Suprapubic skin (tissue), 4 donors: ENCODE results near the gene NPTXR. TPM values are rescaled to one million over a fixed set of nuclear protein-coding genes. Genes with fewer than 3 reads are reported as not detected.

ENCODE experiments used
- DNase-seq, 2 donors: peaks; one replicate each; pipeline ENCODE4 v3.0.0-alpha.2; 2019; ENCODE audit warnings: low spot score in 2 of 2
- H3K27ac ChIP-seq: fragments of 200-600 bp; sonication (generic); one replicate; pipeline ENCODE4 v1.5.1; 2019
- H3K27me3 ChIP-seq: fragments of 200-600 bp; sonication (generic); one replicate; pipeline ENCODE4 v1.5.1; 2019
- H3K36me3 ChIP-seq: fragments of 200-600 bp; sonication (generic); one replicate; pipeline ENCODE4 v1.5.1; 2019
- H3K4me1 ChIP-seq: fragments of 200-600 bp; sonication (generic); one replicate; pipeline ENCODE4 v1.5.1; 2019
- H3K4me3 ChIP-seq: fragments of 200-600 bp; sonication (generic); one replicate; pipeline ENCODE4 v1.5.1; 2019; ENCODE audit warnings: mild to moderate bottlenecking
- H3K9me3 ChIP-seq: fragments of 200-600 bp; sonication (generic); one replicate; pipeline ENCODE4 v1.5.1; 2019
- EP300 ChIP-seq: sonication (generic); formaldehyde crosslinking; IDR thresholded peaks from one replicate; pipeline ENCODE4 v1.6.1; 2017; ENCODE audit warnings: antibody characterized with exemption
- POLR2A ChIP-seq, 2 donors: fragments of 450-650 bp; IDR thresholded peaks; one replicate each; pipeline ENCODE4 v1.6.1; 2017; ENCODE audit warnings: antibody characterized with exemption in 2 of 2, mild to moderate bottlenecking in 2 of 2, moderate library complexity in 2 of 2
- POLR2AphosphoS5 ChIP-seq, 3 donors: sonication (generic); formaldehyde crosslinking; IDR thresholded peaks; one replicate each; pipeline ENCODE4 v1.6.1; 2017; ENCODE audit warnings: antibody characterized with exemption in 3 of 3
- WGBS: methylation state at CpG from one replicate; pipeline ENCODE4 v1.1.5; 2018; 5-methylcytosine and 5-hydroxymethylcytosine counted together
- total RNA-seq, 4 donors: library from RNA; depleted of rRNA; stranded (reverse); fragments of >200 nt; gene quantifications; one replicate each; pipeline ENCODE4 v1.1.0, GENCODE V29; 2016
- TF ChIP-seq, protein P1 (sequence below), 2 donors: fragments of 200-600 bp in 1 of 2; fragments of 450-650 bp in 1 of 2; sonication (generic) in 1 of 2; IDR thresholded peaks; one replicate each; pipeline ENCODE4 v1.5.1; 2016 to 2019; ENCODE audit warnings: antibody characterized with exemption in 2 of 2, mild to moderate bottlenecking in 1 of 2, moderate library complexity in 1 of 2

NPTXR gene
- total RNA-seq, 4 donors from 2014 or later = 1.0 to 2.4 (median 2.1) TPM

DNA sequence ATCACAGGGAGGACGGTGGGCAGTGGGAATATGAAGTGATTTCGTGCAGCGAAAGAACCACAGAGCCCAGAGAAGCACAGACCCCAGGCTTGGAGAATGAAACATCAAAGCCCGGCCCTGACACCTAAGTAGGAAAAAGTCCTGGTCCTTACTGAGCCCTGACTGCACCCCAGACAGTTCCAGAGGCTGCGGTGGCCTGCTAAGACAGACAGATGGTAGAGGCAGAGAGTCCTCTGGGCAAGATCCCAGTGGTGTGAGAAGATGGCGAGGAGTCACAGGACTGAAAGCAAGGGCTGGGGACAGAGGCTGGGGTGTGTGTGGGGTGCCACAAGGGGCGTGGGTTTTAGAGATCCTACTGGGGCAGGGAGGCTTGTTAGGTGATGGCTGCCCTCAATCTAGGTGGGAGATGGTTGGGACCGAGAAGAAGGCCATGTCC, 24.5 kb upstream of the NPTXR start:
- no peaks in the 10 kb centered on the region for H3K27me3 ChIP-seq
- DNase-seq = peak; percentile 41 to 43
- 88% methylated on average over 8 of the region's 8 CpGs for WGBS
- no peak for TF ChIP-seq EP300
- TF ChIP-seq, protein P1, sequence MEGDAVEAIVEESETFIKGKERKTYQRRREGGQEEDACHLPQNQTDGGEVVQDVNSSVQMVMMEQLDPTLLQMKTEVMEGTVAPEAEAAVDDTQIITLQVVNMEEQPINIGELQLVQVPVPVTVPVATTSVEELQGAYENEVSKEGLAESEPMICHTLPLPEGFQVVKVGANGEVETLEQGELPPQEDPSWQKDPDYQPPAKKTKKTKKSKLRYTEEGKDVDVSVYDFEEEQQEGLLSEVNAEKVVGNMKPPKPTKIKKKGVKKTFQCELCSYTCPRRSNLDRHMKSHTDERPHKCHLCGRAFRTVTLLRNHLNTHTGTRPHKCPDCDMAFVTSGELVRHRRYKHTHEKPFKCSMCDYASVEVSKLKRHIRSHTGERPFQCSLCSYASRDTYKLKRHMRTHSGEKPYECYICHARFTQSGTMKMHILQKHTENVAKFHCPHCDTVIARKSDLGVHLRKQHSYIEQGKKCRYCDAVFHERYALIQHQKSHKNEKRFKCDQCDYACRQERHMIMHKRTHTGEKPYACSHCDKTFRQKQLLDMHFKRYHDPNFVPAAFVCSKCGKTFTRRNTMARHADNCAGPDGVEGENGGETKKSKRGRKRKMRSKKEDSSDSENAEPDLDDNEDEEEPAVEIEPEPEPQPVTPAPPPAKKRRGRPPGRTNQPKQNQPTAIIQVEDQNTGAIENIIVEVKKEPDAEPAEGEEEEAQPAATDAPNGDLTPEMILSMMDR (IDR thresholded peaks at IDR 0.05) = no peak
- no peak for TF ChIP-seq POLR2AphosphoS5 (IDR thresholded peaks at IDR 0.05)
- no peak for TF ChIP-seq POLR2A (IDR thresholded peaks at IDR 0.05)
- H3K36me3 ChIP-seq = peaks cover 16% of the 10 kb centered on the region
- H3K4me1 ChIP-seq = peaks cover 66% of the 10 kb centered on the region
- no peaks in the 10 kb centered on the region for H3K9me3 ChIP-seq
- H3K27ac ChIP-seq = no peak overlapping the region
- no peak overlapping the region for H3K4me3 ChIP-seq

DNA sequence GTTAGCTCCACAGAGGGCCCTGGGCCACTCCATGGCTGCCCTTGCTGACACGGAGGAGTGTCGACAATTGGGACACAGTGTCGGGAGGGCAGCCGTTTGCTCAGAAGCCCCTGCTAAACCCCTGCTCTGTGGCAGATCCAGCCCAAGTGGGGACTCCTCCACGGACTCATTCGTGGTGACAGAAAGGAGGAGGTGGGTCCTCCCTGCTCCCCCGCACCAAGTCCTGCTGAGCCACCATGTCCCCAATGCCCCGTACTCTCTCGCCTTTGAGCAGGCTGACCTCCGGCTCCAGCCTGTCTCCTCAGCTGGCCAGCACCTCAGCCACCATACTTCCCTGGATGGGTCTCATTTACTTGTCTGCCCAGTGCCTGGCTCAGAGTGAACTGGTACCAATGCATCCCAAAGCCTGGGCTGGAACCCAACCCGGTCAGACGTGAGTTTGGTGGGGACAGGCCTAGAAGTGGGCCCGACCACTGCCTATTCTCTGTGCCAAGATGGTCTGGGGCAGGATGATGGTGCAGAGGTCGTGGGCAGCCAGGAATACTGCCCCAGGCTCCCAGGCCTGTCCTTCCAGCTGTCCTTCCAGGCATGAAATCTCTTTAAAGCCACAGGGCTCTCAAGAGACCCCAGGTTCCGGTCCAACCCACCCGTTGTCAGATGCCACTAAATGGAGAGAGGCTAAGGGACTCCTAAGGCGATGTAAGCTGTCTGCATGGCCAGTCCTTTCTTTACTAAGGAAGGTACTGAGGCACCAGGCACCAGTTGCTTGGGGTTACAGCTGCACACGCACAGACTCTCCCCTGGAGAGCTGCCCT, 23.9 kb upstream of the NPTXR start:
- Histone ChIP-seq H3K36me3 (peaks cover 16% of the 10 kb centered on the region), H3K9me3 (no peaks in the 10 kb centered on the region), H3K27ac (no peak overlapping the region), H3K4me1 (peaks cover 60% of the 10 kb centered on the region), H3K4me3 (no peak overlapping the region), H3K27me3 (no peaks in the 10 kb centered on the region)
- peak; percentile 58 to 71 for DNase-seq
- 88% methylated on average over 12 of the region's 18 CpGs for WGBS
- TF ChIP-seq EP300 (no peak), POLR2AphosphoS5 (IDR thresholded peaks at IDR 0.05) (no peak), POLR2A (IDR thresholded peaks at IDR 0.05) (no peak)
- TF ChIP-seq, protein P1 (IDR thresholded peaks at IDR 0.05) = no peak

DNA sequence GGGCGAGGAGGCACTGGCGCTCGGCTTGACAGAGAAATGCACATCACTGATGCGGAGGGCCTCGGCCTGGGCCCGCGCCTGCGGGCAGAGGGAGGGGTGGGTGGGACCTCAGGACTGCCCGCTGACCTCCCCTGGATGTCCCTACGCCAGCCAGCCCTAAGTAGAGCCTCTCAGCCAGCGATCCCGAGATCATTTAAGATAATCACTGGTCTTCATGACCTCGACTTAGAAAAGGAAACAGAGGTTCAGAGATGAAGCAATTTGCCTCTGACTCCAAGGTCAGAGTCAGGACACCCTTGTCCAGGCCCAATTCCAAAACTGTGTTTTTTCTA, 23.3 kb upstream of the NPTXR start:
- WGBS = 83% methylated on average over 2 of the region's 13 CpGs
- DNase-seq = no peak
- no peak overlapping the region for H3K4me3 ChIP-seq
- no peaks in the 10 kb centered on the region for H3K27me3 ChIP-seq
- H3K27ac ChIP-seq = no peak overlapping the region
- TF ChIP-seq EP300 = no peak
- H3K9me3 ChIP-seq = no peaks in the 10 kb centered on the region
- peaks cover 61% of the 10 kb centered on the region for H3K4me1 ChIP-seq
- peaks cover 16% of the 10 kb centered on the region for H3K36me3 ChIP-seq

DNA sequence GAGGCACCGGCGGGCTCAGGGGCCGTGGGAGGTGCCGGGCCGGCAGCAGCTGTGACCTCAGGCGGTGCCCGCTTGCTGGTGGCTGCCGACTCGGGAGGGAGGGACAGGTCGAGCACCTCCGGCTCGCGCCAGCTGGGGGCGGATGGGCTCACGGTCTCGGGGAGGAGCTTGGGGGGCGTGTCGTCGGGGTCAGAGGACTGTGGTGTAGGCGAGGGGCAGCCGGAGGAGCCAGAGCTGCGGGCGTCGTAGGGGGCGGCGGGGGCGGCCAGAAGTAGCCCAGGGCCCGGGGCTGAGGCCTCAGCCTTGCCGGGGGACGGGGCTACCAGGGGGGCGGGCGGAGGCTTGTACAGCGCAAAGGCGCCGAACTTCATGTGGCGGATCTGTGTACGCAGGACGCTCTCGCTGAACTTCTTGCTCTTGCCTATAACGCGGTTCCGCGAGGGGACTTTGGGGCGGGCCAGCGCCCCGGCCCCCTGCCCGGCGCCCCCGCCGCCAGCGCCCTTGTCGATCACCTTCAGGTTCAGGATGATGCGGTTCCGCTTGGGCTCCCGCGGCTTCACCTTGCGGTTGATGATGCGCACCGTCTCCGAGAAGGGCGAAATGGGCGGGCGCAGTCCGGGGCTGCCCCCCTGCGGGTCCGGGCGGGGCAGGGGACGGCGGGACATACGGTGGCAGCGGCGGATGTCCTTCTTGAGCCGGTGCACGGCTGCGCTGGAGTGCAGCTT, 22.7 kb upstream of the NPTXR start:
- Histone ChIP-seq H3K4me3 (no peak overlapping the region), H3K9me3 (no peaks in the 10 kb centered on the region), H3K4me1 (peaks cover 62% of the 10 kb centered on the region), H3K36me3 (peaks cover 16% of the 10 kb centered on the region), H3K27me3 (no peaks in the 10 kb centered on the region), H3K27ac (no peak overlapping the region)
- TF ChIP-seq, protein P1 (IDR thresholded peaks at IDR 0.05) = no peak
- no peak for TF ChIP-seq EP300
- WGBS = 84% methylated on average over 74 of the region's 75 CpGs
- peak in 1 of 2 donors; percentile 62 for DNase-seq

DNA sequence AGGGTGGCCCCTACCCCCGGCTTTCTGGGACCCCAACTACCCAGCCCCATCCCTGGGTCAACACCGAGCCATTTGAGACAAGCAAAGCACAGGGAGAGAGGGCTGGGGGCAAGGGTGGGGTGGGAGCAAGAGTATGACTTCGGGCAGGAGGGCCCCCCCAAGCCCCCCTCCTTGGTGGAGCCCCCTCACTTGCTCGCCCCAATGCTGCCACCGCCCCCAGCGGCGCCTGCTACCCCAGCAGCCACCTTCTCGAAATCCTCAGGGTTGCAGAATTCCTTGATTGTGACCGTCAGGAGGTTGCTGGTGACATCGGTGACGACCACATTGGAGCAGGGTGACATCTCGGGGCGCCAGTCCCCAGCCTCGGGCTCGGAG, 22.2 kb upstream of the NPTXR start:
- Histone ChIP-seq H3K4me3 (no peak overlapping the region), H3K27ac (no peak overlapping the region), H3K36me3 (peaks cover 16% of the 10 kb centered on the region), H3K27me3 (no peaks in the 10 kb centered on the region), H3K9me3 (no peaks in the 10 kb centered on the region), H3K4me1 (peaks cover 57% of the 10 kb centered on the region)
- peak; percentile 54 to 76 for DNase-seq
- 79% methylated on average over 4 of the region's 15 CpGs for WGBS
- TF ChIP-seq, protein P1 (IDR thresholded peaks at IDR 0.05) = no peak
- TF ChIP-seq POLR2AphosphoS5 (IDR thresholded peaks at IDR 0.05) = no peak
- no peak for TF ChIP-seq POLR2A (IDR thresholded peaks at IDR 0.05)
- TF ChIP-seq EP300 = no peak
